GM12891 (cell line): ENCODE data around the gene TP53I11.

Experiments
- DNase-seq: peaks from one replicate; pipeline ENCODE4 v3.0.0; 2011; ENCODE audit warnings: low spot score; ENCODE audit not compliant: insufficient read length
- FAIRE-seq: peaks from 2 replicates; lab custom pipeline; 2011; peaks lifted over from hg19 to GRCh38; lab: Jason Lieb, UNC
- PAX5 ChIP-seq: IDR thresholded peaks from 2 replicates; pipeline ENCODE4 v1.6.1; 2011; ENCODE audit warnings: low read length, moderate library complexity, mild to moderate bottlenecking; ENCODE audit not compliant: insufficient read depth, severe bottlenecking
- POLR2A ChIP-seq: IDR thresholded peaks from 2 replicates; pipeline ENCODE4 v1.6.1; 2011; ENCODE audit warnings: low read depth, low read length, control low read depth
- POLR2AphosphoS5 ChIP-seq: IDR thresholded peaks from 2 replicates; pipeline ENCODE4 v1.6.1; 2011; ENCODE audit warnings: low read depth, low read length, control low read depth
- POU2F2 ChIP-seq: IDR thresholded peaks from 2 replicates; pipeline ENCODE4 v1.6.1; 2011; ENCODE audit warnings: low read depth, mild to moderate bottlenecking, control low read depth, low read length, moderate library complexity
- SPI1 ChIP-seq: IDR thresholded peaks from 2 replicates; pipeline ENCODE4 v1.6.1; 2011; ENCODE audit warnings: low read depth, low read length, control low read depth
- TAF1 ChIP-seq: IDR thresholded peaks from 2 replicates; pipeline ENCODE4 v1.6.1; 2011; ENCODE audit warnings: low read depth, low read length, control low read depth

TP53I11 gene

GRCh38 chr11:44980533-44981427, 30.1 kb upstream of the TP53I11 start:
- no peak for DNase-seq
- no peak for FAIRE-seq
- TF ChIP-seq POLR2AphosphoS5 (no peak), POU2F2 (no peak), POLR2A (no peak), SPI1 (no peak), TAF1 (no peak), PAX5 (no peak)

- TF ChIP-seq POLR2AphosphoS5 (no peak), PAX5 (no peak), POLR2A (no peak), TAF1 (no peak), POU2F2 (no peak), SPI1 (no peak)
- no peak for FAIRE-seq
- no peak for DNase-seq
These were observed 29.1 kb upstream of the TP53I11 start for GRCh38 chr11:44979543-44980399.

- no peak for DNase-seq
- no peak for TF ChIP-seq TAF1
- no peak for FAIRE-seq
These were observed 28.3 kb upstream of the TP53I11 start for GRCh38 chr11:44978961-44979331.

- FAIRE-seq (peak; percentile 50), DNase-seq (no peak)
- TF ChIP-seq TAF1, result no peak
- no peak for TF ChIP-seq POLR2A
- no peak for TF ChIP-seq POLR2AphosphoS5
- TF ChIP-seq SPI1, result no peak
- no peak for TF ChIP-seq PAX5
- no peak for TF ChIP-seq POU2F2
These were observed 27.7 kb upstream of the TP53I11 start for GRCh38 chr11:44978274-44978960.

GRCh38 chr11:44977493-44977984, 26.9 kb upstream of the TP53I11 start:
- FAIRE-seq, result no peak
- no peak for TF ChIP-seq POLR2A
- TF ChIP-seq PAX5, result no peak
- TF ChIP-seq TAF1, result no peak
- TF ChIP-seq SPI1, result no peak
- no peak for TF ChIP-seq POU2F2
- no peak for DNase-seq

GRCh38 chr11:44976576-44976975, 25.9 kb upstream of the TP53I11 start:
- DNase-seq, result no peak
- TF ChIP-seq POU2F2 (no peak), SPI1 (no peak), POLR2AphosphoS5 (no peak), PAX5 (no peak), POLR2A (no peak), TAF1 (no peak)
- no peak for FAIRE-seq

- TF ChIP-seq SPI1, result no peak
- TF ChIP-seq PAX5, result no peak
- no peak for TF ChIP-seq TAF1
- no peak for TF ChIP-seq POU2F2
- no peak for FAIRE-seq
- no peak for DNase-seq
These were observed 23.8 kb upstream of the TP53I11 start for GRCh38 chr11:44974402-44975000.

GRCh38 chr11:44973632-44974401, 23.1 kb upstream of the TP53I11 start:
- FAIRE-seq, result no peak
- TF ChIP-seq POLR2AphosphoS5 (no peak), TAF1 (no peak)
- DNase-seq, result no peak

- DNase-seq (no peak), FAIRE-seq (no peak)
- TF ChIP-seq POLR2A, result no peak
- no peak for TF ChIP-seq PAX5
- no peak for TF ChIP-seq SPI1
- TF ChIP-seq POLR2AphosphoS5, result no peak
- TF ChIP-seq POU2F2, result no peak
- TF ChIP-seq TAF1, result no peak
These were observed 22.2 kb upstream of the TP53I11 start for GRCh38 chr11:44972746-44973435.
